HG02981 (cell line): ENCODE data around the gene STOML1.

Source experiments
- ATAC-seq: cut with Tn5 transposase; IDR thresholded peaks from one replicate; pipeline ENCODE4 v1.9.1; 2021; ENCODE audit warnings: mild to moderate bottlenecking, moderate library complexity; ENCODE audit not compliant: unreplicated experiment

STOML1 gene

GRCh38 chr15:73934281-73934680 lies 57.8 kb downstream of the STOML1 start:
- no peak for ATAC-seq

DNA sequence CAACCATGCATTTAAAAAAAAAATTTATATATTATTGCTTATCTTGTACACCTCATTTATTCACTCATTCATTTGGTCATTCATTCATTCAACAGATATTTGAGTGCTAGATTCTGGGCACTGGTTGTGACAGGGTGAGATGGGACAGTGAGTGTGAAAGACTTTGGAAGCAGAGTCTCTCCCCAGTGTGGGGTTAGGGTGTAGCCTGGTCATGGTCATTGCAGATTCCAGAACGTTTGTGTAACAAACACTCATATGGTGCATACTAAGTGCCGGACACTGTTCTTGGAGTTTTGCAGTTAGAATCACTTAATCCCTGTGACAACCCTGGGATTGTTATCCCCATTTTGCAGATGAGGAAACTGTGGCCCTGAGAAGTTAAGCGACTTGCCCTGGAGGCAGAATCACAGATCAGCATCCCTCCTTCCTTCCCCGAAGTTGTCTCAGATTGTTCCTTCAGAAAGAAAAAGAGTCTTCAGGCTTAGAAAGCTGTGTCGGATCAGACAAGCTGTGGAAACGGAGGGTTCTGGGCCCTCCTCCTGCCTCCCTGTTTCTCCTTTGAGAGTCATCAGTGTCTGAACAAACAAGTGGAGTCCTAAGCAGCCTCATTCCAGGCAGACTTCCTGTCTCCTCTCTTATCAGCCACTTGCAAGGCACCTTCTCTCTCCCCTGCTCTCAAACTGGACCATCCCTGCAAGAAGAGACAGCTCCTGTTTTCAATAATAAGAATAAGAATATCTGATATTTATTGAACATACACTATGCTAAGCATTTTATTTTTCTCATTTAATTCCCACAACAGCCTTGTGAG lies 59.5 kb downstream of the STOML1 start:
- no peak for ATAC-seq

- no peak for ATAC-seq
These were observed 60.7 kb downstream of the STOML1 start for GRCh38 chr15:73931441-73931840.

- ATAC-seq: no peak
These were observed 61.3 kb downstream of the STOML1 start for GRCh38 chr15:73930790-73931281.

DNA sequence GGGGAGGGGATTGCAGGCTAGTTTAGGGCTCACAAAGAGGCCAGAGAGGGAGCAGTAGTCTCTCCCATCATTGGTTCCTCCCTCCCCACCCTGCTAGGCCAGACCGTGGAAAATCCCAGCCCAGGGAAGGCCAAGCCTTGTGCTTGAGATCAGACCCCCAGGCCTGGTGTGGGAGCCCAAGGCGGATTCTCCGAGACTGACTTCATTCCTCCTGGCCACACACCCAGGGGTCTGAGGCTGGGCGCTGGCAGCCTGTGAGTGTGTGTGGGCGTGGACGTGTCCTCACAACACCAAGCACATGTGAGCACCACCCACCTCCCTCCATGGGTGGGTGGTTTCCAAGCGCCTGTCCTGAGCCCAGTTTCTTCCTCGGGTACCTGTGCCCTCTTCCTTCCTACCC lies 61.7 kb downstream of the STOML1 start:
- ATAC-seq: no peak

DNA sequence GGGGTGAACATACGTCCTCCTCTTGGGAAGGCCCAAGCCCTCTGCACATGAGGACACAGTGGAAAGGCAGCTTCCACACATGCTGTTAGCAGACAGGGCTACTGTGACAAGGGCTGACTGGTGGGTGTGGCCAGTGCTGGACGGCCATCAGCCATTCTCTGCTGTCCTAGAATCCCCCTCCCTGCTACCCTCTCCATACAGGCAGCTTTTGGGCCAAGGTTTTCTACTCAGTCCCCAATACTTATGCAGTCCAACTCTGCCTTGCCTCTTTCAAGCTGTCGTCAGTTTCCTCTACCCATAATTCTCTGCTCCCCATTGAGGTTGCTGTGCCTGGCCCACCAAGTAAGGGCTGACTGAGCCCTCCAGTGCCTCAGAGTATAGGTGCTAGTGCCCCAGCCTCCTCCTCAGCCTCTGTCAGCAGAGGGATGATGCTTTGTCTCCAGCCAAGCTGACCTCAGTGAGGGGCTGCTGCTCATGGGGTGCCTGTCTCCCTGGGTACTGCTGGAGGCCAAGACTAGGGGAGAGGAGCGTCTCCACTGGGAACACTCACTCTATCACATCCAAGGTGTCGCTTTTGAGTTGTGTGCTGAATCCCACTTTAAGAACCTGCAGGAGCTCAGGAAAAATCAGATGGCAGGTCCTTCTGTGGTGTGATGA lies 63.0 kb downstream of the STOML1 start:
- no peak for ATAC-seq
